GM12865 (cell line): ENCODE data around the gene INAFM1.
"Not testable (repeated sequence)": the region's sequence is repeated elsewhere in the genome, so short reads cannot be mapped to it uniquely, and the experiment has no call there.

Experiments used
- DNase-seq: peaks from one replicate; pipeline ENCODE4 v3.0.0; 2010; ENCODE audit warnings: low read depth
- H3K4me3 ChIP-seq: 2 replicates; pipeline ENCODE4 v1.5.1; 2011; ENCODE audit warnings: mild to moderate bottlenecking, low read depth, low read length, control low read depth
- CTCF ChIP-seq: IDR thresholded peaks from 2 replicates; pipeline ENCODE4 v1.5.1; 2011; ENCODE audit warnings: low read length, control low read depth, low read depth, inconsistent platforms; ENCODE audit not compliant: insufficient read depth; ENCODE audit errors: missing control alignments

Gene INAFM1

DNA sequence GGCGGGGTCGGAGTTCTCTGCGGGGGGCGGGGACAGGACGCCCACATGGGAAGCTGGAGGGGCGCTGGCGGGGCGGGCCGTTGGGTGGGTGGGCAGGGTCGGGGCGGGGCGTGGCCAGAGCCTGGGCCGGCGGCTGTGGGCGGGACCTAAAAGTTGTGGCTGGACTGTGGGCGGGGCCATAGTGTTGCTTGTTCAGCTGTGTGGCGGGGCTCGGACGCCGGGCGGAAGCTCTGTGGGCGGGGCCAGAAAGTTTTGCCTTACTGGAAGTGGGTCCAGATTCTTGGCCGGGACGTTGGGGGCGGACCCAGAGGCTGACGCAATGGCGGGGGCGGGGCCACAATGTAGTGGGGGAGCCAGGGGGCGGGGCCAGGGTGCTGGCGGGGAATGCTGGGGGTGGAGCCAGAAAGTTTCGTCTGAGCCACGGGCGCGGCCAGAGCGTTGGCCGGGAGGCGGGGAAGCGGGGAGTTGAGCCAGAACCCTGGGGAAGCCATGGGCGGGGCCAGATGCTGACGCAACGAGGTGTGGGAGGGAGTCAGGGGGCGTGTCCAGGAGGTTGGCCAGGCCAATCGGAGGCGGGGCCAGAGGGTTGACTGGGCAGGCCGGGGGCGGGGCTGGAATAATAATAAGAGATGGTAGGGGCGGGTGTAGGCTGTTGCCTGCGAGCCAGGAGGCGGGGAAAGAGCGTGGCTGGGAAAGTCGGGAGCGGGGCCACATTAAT lies 17.8 kb upstream of the INAFM1 start:
- DNase-seq: peak; percentile 99
- H3K4me3 ChIP-seq: peak overlapping the region; percentile 83
- no peak for TF ChIP-seq CTCF

GRCh38 chr19:47257411-47258169 lies 17.1 kb upstream of the INAFM1 start:
- H3K4me3 ChIP-seq: peak overlapping the region; percentile 83
- TF ChIP-seq CTCF: no peak
- no peak for DNase-seq

GRCh38 chr19:47258434-47258833 lies 16.3 kb upstream of the INAFM1 start:
- DNase-seq: no peak
- no peak overlapping the region; the same call in 1 of the 2 replicates for H3K4me3 ChIP-seq

GRCh38 chr19:47258895-47259555 lies 15.7 kb upstream of the INAFM1 start:
- no peak overlapping the region for H3K4me3 ChIP-seq
- no peak for DNase-seq
- TF ChIP-seq CTCF: no peak

More at GRCh38 chr19:47258434-47258833, 16.3 kb upstream of the INAFM1 start:
- TF ChIP-seq CTCF: no peak

DNA sequence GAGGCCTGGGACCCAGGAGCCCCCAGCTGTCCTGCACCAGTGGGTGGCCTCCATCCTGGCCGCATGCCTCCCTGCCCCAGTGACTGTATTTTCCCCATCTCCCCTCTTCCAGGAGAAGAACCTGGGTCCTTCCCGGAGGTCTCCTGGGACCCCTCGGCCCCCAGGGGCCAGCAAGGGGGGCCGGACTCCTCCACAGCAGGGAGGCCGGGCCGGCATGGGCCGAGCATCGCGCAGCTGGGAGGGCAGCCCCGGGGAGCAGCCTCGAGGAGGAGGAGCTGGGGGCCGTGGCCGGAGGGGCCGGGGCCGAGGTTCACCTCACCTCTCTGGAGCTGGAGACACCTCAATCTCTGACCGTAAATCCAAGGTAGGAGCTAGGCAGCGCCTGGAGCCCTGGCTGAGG lies 14.2 kb upstream of the INAFM1 start:
- DNase-seq: no peak
- H3K4me3 ChIP-seq: no peak overlapping the region
- TF ChIP-seq CTCF: no peak

DNA sequence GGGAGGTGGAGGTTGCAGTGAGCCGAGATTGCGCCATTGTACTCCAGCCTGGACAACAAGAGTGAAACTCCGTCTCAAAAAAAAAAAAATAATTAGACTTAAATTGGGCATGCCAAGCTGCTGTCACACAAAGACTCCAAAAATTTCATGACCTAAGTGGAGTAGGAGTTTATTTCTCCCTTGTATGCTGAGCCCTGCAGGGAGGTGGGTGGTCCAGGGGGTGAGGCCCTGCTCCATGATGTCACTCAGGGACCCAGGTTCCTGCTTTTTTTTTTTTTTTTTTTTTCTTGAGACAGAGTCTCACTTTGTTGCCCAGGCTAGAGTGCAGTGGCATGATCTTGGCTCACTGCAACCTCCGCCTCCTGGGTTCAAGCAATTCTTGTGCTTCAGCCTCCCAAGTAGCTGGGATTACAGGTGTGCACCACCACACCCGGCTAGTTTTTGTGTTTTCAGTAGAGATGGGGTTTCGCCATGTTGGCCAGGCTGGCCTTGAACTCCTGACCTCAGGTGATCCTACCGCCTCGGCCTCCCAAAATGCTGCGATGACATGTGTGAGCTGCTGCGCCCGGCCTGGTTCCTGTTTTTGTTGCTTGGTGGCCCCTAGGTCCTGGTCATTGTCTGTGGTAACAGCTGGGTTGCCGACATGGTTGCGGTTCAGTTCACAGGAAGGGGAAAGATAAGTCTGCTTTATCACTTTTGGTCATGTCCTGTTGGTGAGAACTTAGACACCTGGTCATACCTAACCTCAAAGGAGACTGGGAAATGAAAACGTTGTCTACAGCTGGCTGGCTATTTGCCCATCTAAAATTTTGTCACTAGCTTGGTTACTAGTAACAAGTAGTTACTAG lies 12.5 kb upstream of the INAFM1 start:
- not testable (repeated sequence) for H3K4me3 ChIP-seq
- peak; percentile 98 for DNase-seq
